GM18526 (cell line): ENCODE data around the gene DTD1.

Experiments
- POLR2A ChIP-seq: IDR thresholded peaks from 3 replicates; pipeline ENCODE4 v1.6.1; 2011; ENCODE audit not compliant: insufficient read length; ENCODE audit errors: extremely low read depth

DTD1 gene

GRCh38 chr20:18589941-18590674 is 2.3 kb downstream of the DTD1 start:
- no peak for TF ChIP-seq POLR2A

GRCh38 chr20:18596270-18596669 is 8.4 kb downstream of the DTD1 start:
- TF ChIP-seq POLR2A, result no peak

- TF ChIP-seq POLR2A, result no peak
Measured at GRCh38 chr20:18609741-18610140, 21.9 kb downstream of the DTD1 start.

- no peak for TF ChIP-seq POLR2A
Measured at GRCh38 chr20:18611492-18611891, 23.6 kb downstream of the DTD1 start.

GRCh38 chr20:18613553-18613952 is 25.7 kb downstream of the DTD1 start:
- no peak for TF ChIP-seq POLR2A

- TF ChIP-seq POLR2A, result no peak
Measured at GRCh38 chr20:18614244-18614643, 26.4 kb downstream of the DTD1 start.

- TF ChIP-seq POLR2A, result no peak
Measured at GRCh38 chr20:18615020-18615650, 27.3 kb downstream of the DTD1 start.

GRCh38 chr20:18621004-18621403 is 33.1 kb downstream of the DTD1 start:
- no peak for TF ChIP-seq POLR2A

GRCh38 chr20:18623156-18623910 is 35.5 kb downstream of the DTD1 start:
- no peak for TF ChIP-seq POLR2A

- TF ChIP-seq POLR2A, result no peak
Measured at GRCh38 chr20:18624948-18625347, 37.1 kb downstream of the DTD1 start.

GRCh38 chr20:18625907-18626655 is 38.2 kb downstream of the DTD1 start:
- TF ChIP-seq POLR2A, result no peak

GRCh38 chr20:18628330-18628920 is 40.6 kb downstream of the DTD1 start:
- no peak for TF ChIP-seq POLR2A

GRCh38 chr20:18632196-18632789 is 44.4 kb downstream of the DTD1 start:
- no peak for TF ChIP-seq POLR2A

GRCh38 chr20:18633411-18633810 is 45.6 kb downstream of the DTD1 start:
- no peak for TF ChIP-seq POLR2A

- TF ChIP-seq POLR2A, result no peak
Measured at GRCh38 chr20:18634501-18634900, 46.6 kb downstream of the DTD1 start.
